Measurements from ENCODE around the gene COPS8. TPM values are rescaled to one million over a fixed set of nuclear protein-coding genes. Genes with fewer than 3 reads are reported as not detected.

Gene COPS8
- total and polyA plus RNA-seq, 4 donors = 124 to 186 (median 151) TPM

GRCh38 chr2:237149425-237149824 is 63.7 kb downstream of the COPS8 start:
- H3K4me1 ChIP-seq (ENCODE audit: control insufficient read depth, insufficient read depth, low read length) = no peaks in the 10 kb centered on the region
- H3K36me3 ChIP-seq (ENCODE audit: control insufficient read depth, insufficient read depth, low read length) = no peaks in the 10 kb centered on the region
- H3K27me3 ChIP-seq (ENCODE audit: control insufficient read depth, insufficient read depth, low read length) = no peaks in the 10 kb centered on the region
- DNase-seq (ENCODE audit: low read depth in 4 of 6, low spot score in 6 of 6) = no peak
- peaks cover 11% of the 10 kb centered on the region for H3K9me3 ChIP-seq (ENCODE audit: control insufficient read depth, insufficient read depth, low read length)
- WGBS (ENCODE audit: insufficient coverage) = 91% methylated on average over 1 of the region's 4 CpGs
- no peak overlapping the region for H3K27ac ChIP-seq (ENCODE audit: low read depth, low read length)
- H3K4me3 ChIP-seq (ENCODE audit: low read depth, low read length) = no peak overlapping the region

All from spinal cord (tissue), 10 donors.